NCI-H446 (cell line): ENCODE results near the gene CPEB4.

Experiments
- DNase-seq, 2 experiments: peaks; one replicate each; lab custom pipeline; 2025; lab: John Stamatoyannopoulos, UW

Gene CPEB4

DNA sequence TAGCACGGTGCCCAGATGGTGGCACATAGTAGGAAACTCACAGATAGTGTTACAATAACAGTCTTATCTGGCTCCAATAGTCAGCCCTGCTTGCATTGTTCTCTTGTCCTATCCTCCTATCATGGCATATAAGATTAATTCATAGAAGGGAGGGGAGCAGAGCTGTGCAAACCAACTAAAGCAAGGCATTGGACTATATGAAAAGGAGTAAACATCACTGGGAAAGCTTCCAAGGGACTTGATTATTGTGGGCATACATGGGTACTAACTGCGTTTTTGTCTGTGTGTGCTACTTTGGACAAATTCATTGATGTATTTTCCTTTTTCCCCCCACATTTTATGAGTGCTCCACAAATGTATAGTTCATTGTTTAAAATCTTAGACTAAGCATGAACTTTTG, 57.0 kb downstream of the CPEB4 start:
- no peak for DNase-seq

DNA sequence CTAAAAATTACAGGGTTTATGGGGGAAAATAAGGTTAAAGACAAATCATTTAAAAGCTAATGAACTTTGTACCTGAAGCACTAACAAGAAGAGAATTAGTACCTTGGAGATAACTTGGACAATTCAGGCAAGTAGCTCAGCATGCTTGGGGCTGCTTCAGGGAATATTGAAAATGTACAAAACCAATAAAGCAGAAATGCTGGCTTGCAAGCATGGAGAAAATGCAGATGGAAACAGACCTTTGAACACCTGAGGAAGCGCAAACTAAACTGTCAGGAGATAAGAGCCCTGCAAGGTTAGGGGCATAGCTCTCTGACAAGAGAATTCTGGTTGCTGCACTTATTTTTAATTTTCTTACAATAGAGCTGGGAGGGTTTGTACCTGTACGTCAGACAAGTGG, 58.2 kb downstream of the CPEB4 start:
- no peak for DNase-seq

DNA sequence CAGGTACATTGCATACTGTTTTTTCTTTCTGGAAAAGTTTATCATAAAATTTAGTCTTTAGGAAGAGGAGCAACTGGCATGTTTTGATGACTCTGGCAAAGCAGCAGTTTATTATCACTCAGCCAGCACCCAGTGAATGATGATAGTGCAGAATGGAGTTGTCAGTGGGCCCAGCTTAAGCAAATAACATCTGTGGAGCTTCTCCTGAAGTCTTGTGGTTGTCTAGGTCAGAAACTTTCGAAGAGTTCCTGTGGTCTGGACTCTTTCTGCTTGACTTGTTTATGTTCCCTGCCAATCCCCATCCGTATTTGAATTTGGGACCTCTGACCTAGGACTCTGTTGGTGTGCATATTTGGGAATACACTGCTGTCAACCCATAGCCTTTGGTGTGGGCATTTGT, 62.7 kb downstream of the CPEB4 start:
- DNase-seq: no peak

DNA sequence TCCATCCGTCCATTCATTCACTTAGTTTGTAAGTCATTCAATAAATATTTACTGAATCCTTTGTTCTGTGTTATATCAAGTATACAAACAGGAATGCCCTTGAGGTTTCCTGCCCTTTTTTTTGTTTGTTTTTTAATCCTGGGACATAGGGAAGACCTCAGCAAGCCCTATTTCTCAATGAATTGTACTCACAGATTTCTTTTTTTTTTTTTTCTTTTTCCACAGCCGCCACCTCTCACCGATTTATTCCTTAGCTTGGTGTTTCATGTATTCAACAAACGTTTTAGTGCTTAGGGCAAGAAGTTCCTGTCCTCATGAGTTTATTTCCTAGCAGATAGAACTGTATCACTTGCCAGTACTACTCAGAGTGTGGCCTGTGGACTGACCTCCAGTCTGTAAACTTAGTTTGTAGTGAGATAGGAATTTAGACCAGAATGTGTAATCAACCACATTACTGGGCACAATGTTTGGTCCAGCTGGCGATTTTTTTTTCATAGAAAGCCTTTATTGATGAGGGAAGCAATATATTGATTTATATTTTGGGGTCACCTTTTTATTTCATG, 65.5 kb downstream of the CPEB4 start:
- no peak for DNase-seq

DNA sequence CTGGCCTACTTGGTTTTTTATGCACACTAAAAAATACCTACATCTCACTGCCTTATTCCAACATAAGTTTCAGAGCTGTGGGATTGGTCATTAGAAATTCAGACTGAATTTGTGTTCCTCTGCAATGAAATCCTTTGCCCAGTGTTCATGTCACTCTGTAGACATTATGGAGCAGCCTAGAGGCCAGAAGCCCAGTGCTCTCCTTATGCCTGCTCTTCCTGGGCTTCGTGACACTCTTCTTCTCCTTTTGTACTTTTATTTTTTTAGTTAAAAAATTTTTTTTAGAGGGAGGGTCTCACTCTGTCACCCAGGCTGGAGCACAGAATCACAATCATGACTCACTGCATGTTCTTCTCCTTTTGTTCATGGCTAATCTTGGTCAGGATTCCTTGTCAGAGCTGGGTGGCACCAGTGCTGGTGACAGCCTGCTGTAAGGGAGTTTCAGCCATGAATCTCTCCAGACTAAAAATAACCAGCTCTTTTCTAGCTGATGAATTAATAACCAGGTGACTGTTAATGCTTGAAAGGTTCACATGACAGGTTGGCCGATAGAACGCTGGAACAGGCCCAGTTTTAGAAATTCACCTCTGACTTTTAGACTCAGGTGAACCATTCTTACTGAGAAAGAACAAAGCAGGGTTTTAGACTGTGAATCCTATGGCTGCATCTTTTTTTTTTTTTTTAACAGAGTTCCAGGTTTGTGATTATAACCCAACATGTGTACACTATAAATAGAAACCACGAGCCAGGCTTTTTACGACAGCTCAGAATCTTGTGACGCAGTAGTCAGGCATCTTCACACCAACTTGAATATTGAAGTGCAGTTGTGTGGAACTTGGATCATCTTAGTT, 66.7 kb downstream of the CPEB4 start:
- no peak for DNase-seq

DNA sequence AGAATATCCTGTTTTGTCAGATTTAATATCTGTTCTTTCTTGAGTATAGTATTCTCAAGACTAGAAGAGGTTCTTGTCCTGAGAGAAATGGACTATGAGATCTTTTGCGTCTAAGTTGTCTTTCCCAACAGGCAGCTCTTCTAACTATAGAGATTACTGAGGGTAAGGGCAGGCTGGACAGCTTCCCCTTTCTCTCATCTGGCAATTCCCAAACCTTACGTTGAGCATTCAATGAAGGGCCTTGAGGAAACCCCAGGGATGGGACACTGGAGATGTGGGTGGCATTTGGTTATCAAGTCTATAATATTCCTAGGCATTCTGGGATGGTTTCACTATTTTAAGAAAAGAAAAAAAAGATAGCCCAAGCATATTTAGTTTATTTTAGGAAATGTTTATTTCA, 72.8 kb downstream of the CPEB4 start:
- DNase-seq: no peak

DNA sequence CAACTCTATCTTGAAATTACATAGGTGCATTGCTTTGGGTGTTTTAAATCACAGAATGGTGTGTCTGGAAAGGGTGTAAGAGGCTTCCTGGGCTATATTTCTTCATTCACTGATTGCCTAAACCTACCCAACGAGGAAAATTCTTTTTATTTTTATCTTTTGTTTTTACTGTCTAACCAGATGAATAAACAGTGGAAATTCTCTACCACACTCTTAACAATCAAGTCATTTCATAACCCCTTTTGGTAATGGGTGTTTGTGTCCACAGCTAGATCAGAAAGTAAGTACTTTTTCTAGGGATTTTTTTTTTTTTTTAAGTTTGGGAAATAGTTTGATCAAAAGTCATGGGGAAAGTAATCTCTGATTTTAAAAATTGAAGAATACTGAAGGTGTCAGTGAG, 73.3 kb downstream of the CPEB4 start:
- no peak for DNase-seq

DNA sequence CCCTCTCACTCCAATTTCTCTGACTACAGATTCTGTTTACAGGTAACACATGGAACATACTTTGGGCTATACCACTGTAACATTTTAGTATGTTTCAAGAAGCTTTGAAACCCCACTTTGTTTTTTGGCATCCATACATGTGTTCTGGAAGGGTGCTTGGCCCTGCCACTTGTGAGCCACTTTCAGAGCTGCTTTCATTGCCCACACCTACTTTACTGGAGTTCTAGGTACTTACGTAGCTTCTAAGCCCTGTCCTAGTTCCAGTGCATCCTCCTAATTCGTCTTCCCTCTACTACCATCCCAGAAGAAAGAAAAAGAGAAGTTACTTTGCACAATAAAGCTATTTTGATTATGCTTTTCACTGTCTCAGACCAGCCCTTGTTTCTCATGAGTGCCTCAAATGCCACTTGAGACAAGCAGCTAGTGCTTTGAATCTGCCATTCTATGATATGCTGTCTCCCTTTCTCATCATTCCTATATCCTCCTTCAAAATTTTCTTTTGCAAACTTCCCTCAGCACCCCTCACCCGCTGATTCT, 74.4 kb downstream of the CPEB4 start:
- no peak for DNase-seq

DNA sequence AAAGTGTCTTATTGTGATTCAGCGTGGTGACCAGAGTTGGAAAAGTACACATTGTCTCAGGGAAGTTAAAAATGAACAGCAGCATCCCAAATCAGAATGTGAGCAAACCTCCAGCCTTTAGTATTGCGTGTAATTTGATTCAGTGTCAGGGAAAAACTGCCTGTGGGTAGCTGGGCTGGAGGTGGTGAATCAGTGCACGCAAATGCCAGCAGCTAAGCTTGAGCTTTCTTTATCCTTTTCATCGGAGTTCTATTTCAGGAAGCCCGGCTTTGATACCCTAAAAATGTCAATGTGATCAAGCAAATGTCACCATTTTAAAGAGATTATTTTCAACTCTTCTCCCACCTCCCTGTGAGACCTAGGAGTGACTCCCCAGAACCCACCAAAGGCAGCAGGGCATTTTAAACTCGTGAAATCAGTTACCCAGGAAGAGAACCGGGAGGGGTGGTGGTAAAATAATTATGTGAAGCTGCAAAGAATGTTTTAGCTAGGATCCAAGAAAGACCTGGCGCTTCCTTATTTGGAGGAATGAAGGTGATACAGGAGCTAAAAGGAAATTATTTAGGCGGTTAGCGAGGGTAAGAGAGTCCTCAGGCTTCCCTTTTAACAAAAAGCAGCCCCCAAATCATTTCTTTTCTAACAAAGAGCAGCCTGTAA, 75.2 kb downstream of the CPEB4 start:
- no peak for DNase-seq

DNA sequence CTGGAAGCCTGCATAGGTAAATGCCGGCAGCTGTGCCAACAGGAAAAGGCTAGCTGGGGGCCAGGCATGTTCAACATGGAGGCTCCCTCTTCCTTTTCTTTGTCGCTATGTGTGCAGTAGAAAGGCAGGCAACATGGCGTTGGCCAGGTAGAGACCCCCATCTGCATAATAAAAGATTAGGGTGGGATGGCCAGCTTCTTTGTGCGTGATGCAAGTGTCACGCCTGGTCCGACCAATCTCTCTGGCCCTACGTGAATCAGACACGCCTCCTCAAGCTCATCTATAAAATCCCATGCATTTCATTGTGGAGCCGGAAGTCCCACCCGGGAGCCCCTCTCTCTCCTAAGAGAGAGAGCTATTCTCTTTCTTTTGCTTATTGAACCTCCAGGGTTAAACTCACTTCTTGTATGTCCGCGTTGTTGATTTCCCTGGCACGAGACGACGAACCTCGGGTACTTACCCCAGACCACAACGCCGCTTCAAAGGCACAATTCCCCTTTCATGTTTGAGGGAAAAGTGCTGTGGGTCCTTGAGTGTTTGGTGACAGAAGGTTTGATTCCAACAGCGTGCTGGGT, 75.8 kb downstream of the CPEB4 start:
- no peak for DNase-seq

DNA sequence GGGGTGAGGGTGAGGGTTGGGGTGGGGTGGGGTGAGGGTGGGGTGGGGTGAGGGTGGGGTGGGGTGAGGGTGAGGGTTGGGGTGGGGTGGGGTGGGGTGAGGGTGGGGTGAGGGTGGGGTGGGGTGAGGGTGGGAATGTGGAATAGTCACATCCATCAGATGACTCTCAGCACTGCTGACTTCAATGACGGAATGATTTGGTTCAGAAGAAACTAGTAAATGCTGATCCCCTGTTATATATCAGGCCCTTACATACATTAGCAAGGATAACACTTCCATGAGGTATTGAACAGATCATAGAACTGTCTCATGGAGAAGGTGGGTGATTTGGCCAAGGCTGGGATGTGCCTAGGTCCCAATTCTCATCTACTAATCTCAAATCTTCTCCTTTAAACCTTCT, 76.4 kb downstream of the CPEB4 start:
- no peak for DNase-seq

DNA sequence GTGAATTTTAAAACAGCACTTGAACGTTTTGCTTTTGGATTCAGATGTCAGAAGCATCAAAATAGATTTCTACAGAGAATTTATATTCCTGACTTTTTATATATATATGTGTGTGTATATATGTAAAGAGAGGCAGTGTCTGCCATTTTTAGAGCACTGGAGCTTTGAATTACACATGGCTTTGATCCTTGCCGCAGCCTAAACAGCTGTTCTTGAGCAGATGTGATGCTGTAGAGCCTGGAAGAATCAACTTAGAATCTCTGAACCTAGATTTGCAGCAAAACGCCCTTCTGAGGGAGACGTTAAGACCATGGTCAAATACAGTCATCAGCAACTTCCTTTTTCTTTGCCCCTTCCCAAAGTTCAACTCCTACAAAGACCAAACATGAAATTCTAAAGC, 79.1 kb downstream of the CPEB4 start:
- no peak for DNase-seq

DNA sequence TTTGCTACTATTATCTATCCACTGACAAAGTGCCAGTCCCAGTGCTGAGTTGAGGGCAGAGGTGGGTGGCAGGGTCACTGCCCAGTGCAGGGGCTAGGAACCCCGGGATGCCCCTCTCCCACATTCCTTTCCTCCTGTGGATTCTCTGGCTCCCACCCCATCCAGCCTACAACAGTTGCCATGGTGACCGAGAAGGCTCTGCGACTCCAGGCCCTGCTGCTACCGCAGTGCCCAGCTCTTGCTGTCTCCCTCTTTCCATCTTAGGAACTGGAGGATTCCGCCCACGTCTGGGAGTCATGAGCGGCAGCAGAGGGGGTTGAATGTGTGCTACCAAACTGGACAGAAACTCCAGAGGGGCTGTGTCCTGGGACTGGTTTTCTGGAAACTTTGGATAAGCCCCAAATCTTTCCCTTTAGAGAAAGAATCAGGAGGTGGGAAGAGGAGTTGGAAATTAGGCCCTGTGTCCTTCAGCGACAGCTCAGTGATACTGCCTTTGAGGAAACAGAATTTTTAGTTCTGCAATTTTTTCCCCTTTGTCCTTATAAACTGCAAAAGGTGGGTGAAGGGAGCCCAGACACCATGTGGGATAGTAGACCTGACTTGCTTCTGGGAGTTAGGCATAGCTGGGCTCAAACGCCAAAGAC, 80.1 kb downstream of the CPEB4 start:
- peak in 1 of 2 experiments; percentile 15 for DNase-seq

DNA sequence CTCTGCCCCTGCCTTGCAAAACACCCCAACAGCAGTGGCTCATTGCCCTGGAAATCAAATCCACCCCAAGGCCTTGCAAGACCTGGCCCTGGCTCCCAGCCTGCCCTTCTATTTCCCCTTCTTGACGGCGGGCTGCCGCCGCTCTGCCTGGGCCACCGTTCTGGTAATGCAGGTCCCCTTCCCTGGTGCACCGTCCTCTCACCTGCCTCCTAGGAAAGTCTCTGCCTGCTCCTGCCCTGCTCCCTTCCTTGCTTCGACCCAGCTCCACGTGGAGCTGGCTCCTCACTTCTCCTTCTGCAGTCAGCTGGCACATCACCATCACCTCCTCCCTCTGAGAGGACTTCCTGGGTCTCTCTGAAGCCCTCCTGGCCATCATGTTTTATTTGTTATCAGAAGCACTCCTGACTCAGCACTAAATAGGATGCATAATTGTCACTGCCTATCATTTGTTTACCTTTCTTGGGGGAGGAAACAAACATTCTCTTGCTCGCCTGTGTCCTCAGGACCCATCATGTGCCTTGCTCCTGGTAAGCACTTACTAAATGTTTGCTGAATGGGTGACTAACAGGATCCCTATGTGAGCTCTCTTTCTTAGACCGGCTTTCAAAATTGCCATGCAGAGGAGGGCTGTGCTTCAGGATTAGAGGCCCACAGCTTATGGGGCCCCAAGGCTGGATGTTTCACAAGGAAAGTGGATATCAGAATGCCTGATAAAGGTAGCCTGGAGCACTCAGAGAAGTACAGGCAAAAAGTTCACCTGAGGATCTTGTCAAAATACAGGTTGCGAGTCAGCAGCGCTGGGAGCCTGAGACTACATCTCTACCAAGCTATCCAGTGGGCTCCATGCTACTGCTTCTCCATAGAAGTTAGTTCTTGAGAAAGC, 81.3 kb downstream of the CPEB4 start:
- no peak for DNase-seq

DNA sequence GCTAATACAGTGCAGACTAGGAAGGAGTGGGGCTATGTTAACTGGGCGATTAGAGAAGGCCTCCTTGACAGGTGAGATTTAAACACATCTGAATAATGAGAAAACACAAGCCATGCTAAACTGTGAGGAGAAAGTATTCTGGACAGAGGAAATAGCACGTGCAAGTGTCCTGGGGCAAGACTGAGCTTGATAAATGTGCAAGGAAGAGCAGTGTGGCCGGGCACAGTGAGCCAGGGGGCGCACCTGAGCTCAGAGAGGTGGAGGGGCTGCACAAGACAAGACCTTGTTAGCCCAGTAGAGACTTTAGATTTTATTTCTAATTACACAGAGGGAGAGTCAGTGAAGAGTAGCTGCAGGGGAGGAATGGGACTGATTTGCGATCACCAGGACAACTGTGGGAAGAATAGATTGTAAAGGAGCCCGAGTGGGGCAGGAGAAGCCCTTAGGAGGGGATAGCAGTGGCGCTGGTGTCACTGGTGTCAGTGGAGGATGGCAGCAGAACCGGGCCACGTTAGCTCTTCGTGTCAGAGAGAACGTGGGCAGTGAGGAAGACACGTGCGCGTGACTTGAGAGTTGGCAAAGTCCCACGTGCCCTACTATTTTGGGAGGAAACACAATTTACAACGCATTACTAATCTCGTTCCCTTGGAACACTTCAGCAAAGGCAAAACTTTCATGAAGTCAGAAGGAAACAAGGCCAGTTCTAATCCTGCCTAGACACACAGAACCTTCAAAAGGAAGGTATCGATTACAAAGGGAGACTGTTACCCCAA, 82.9 kb downstream of the CPEB4 start:
- no peak for DNase-seq

DNA sequence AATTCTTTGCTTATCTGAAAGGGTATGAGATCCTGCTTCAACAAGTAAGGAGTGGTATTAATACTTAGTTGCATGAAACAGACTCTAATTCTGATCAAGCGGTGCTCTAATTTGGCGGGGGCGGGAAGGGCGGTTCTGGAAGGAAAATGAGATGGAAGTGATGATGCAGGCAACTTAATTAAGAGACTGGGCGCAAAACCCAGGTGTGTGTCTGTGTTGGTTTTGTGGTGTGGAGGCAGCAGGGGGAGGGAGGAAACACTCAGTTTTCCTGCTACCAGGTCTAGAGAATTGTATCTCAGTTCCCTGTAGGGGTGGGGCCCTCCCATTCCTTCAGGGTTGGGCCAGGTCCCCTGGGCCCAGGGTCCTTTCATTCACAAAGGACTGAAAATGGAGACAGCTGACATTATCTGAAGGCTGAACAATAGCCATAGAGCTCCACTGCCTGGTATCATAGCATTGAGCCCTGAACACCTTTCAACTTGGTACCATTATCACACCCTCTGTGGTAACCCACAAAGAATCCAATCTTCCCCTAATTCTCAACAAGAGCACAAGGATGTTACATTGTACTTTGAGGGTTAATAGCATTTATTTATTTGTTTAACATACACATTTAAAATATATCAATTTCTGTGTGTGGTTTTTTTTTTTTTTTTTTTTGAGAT, 83.7 kb downstream of the CPEB4 start:
- DNase-seq: no peak

DNA sequence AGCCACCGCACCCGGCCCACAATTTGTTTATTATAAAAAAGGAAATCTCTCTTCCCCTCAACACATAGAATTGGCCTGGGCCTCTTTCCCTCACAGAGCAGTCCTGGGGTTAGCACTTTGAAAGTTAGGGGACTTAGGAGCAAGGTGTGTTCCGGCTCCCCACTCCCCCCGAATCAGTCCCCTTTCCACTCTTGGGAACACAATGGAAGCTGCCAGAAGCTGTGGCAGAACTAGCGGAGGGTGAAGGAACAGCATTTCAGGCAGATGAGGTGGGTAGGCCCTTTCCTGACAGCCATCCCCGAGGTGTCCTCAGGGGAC, 84.4 kb downstream of the CPEB4 start:
- no peak for DNase-seq

DNA sequence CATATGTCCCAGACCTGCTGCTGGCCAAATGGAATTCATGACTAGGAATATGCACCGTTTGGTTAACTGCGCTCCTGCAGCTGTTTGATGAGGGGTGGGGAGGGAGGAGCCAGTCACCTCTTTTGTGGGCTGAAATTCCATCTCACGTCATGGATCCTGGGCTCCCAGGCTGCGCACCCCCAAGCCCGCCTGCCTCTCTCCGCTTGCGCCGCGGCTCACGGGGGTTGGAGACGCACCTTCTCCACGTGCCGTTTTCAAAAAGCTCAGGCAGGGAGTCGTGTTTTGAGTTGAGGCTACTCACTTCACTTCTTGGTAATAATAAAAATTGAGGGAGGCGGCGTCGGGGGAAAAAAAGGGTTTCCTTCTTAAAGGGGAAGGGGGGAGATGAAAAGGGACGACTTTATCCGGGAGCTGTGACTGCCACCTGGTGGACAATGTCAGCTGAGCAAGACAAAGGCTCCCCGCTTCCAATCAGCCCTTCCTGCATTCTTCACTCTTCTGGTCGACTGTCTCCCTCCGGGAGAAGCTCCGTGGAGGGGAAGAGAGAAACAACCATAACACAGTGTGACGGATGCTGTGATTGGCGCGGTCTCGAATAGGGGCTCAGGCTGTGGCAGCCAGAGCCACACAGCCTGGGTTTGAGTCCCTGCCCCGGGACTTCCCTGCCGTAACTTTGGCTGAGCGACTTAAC, 84.9 kb downstream of the CPEB4 start:
- peak; percentile 51 to 77 for DNase-seq

DNA sequence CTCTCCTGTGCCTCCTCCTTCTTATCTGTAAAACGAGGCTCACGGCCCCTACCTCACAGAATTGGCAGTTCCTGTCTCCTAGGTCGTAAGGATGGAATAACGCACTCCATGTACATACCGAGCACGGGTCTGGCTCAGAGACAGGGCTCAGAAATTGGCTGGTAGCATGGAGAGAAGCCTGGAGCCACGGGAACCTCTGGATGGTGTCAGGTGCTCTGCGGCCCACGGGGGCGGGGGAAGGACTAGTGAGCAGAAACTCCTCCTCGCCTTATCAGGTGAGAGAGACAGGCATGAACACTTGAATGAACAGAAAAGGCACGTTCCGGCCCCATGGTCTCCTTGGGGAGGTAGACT, 85.4 kb downstream of the CPEB4 start:
- DNase-seq: no peak
